ENCODE measurements around the gene MPI.

The MPI gene

GRCh38 chr15:74873036-74873755 lies 16.6 kb upstream of the MPI start, which contains the start of gene SCAMP2 (continued):
- TF ChIP-seq, protein P1, sequence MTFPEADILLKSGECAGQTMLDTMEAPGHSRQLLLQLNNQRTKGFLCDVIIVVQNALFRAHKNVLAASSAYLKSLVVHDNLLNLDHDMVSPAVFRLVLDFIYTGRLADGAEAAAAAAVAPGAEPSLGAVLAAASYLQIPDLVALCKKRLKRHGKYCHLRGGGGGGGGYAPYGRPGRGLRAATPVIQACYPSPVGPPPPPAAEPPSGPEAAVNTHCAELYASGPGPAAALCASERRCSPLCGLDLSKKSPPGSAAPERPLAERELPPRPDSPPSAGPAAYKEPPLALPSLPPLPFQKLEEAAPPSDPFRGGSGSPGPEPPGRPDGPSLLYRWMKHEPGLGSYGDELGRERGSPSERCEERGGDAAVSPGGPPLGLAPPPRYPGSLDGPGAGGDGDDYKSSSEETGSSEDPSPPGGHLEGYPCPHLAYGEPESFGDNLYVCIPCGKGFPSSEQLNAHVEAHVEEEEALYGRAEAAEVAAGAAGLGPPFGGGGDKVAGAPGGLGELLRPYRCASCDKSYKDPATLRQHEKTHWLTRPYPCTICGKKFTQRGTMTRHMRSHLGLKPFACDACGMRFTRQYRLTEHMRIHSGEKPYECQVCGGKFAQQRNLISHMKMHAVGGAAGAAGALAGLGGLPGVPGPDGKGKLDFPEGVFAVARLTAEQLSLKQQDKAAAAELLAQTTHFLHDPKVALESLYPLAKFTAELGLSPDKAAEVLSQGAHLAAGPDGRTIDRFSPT (tag by site-specific recombination; IDR thresholded peaks at IDR 0.05), result no peak
- TF ChIP-seq, protein P2, sequence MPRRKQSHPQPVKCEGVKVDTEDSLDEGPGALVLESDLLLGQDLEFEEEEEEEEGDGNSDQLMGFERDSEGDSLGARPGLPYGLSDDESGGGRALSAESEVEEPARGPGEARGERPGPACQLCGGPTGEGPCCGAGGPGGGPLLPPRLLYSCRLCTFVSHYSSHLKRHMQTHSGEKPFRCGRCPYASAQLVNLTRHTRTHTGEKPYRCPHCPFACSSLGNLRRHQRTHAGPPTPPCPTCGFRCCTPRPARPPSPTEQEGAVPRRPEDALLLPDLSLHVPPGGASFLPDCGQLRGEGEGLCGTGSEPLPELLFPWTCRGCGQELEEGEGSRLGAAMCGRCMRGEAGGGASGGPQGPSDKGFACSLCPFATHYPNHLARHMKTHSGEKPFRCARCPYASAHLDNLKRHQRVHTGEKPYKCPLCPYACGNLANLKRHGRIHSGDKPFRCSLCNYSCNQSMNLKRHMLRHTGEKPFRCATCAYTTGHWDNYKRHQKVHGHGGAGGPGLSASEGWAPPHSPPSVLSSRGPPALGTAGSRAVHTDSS (tag by site-specific recombination; IDR thresholded peaks at IDR 0.05), result no peak
- peak; percentile 92 for TF ChIP-seq ZBTB7A (tag by site-specific recombination; IDR thresholded peaks at IDR 0.05; ENCODE audit: low read depth)
- TF ChIP-seq ZSCAN23 (tag by site-specific recombination; IDR thresholded peaks at IDR 0.05), result no peak
- TF ChIP-seq ZNF223 (tag by site-specific recombination; IDR thresholded peaks at IDR 0.05), result no peak
- TF ChIP-seq ZNF19 (tag by site-specific recombination; IDR thresholded peaks at IDR 0.05; ENCODE audit: low read depth), result no peak
- no peak for TF ChIP-seq ZNF792 (tag by site-specific recombination; IDR thresholded peaks at IDR 0.05)
- TF ChIP-seq BCL11A (tag by site-specific recombination; IDR thresholded peaks at IDR 0.05; ENCODE audit: low read depth), result no peak

DNA sequence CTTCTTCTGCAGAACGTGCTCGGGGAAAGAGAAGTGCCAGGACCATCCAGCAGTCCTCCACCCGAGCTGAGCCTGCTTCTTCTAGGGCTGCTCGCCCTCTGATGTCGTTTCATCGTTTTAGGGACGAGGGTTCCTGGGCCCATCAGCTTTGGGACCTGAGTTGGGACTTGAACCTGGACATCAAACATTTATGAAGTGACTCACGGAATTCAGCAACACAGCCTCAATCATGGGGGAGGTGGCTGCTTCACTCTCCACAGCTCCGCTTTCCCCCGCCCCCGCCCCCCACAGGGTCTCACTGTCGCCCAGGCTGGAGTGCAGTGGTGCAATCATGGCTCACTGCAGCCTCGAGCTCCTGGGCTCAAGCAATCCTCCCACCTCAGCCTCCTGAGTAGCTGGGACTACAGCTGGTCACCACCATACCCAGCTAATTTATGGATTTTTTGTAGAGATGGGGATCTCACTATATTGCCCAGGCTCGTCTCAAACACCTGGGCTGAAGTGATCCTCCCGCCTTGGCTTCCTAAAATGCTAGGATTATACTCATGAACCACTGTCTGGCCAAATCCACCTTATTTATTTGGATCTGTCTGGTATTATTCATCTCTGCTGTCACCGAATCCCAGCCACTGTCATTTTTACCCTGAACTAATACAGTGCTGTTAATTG lies 16.0 kb upstream of the MPI start:
- peak overlapping the region; percentile 96 for H3K4me3 ChIP-seq (ENCODE audit: low read depth, low read length)
- no peaks in the 10 kb centered on the region for H3K9me3 ChIP-seq (ENCODE audit: control insufficient read depth, insufficient read depth, low read depth, low read length)
- H3K27ac ChIP-seq (ENCODE audit: extremely low read depth, low read depth, low read length), result peak overlapping the region; percentile 46; the same call in 1 of the 2 replicates
- CTCF ChIA-PET, result interaction anchor here (0.6 to 1.4 kb wide), 4 partner anchors 8 to 239 kb away, joined by 3 to 4 read pairs (median 4); no protein-coding TSS in a partner anchor
- POLR2A ChIA-PET, result interaction anchor here (0.9 to 4.3 kb wide), 7 partner anchors 10 to 83 kb away, joined by 3 to 12 read pairs (median 5); partner anchors contain the start of genes FAM219B, MPI and RPP25
- H3K4me1 ChIP-seq (ENCODE audit: control insufficient read depth, insufficient read depth, low read length), result peaks cover 7% of the 10 kb centered on the region
- peaks cover 2 to 11% of the 10 kb centered on the region in 2 experiments; a peak in 2 of 3 replicates for H3K36me3 ChIP-seq (ENCODE audit: control insufficient read depth in 2 of 2, insufficient read depth in 1 of 2, low read length in 2 of 2)
- TF ChIP-seq ZNF184 (tag by site-specific recombination; IDR thresholded peaks at IDR 0.05) (0 out of 2 replicates have a peak, but pooled peaks have one; percentile 42), ZSCAN23 (tag by site-specific recombination; IDR thresholded peaks at IDR 0.05) (no peak), KLF16 (tag by site-specific recombination; IDR thresholded peaks at IDR 0.05) (no peak), ZNF2 (tag by site-specific recombination; IDR thresholded peaks at IDR 0.05) (peak; percentile 27; the same call in 1 of the 2 replicates), ZNF76 (tag by site-specific recombination; IDR thresholded peaks at IDR 0.05; ENCODE audit: borderline replicate concordance, low read depth) (no peak), ZNF391 (tag by site-specific recombination; IDR thresholded peaks at IDR 0.05; ENCODE audit: borderline replicate concordance, low read depth) (no peak; the same call in 1 of the 2 replicates), BCL11B (tag by site-specific recombination; IDR thresholded peaks at IDR 0.05; ENCODE audit: low read depth) (no peak), ZNF324 (tag by site-specific recombination; IDR thresholded peaks at IDR 0.05) (no peak), WT1 (tag by site-specific recombination; IDR thresholded peaks at IDR 0.05) (no peak), ZNF837 (tag by site-specific recombination; IDR thresholded peaks at IDR 0.05) (no peak), ZNF600 (tag by site-specific recombination; IDR thresholded peaks at IDR 0.05) (no peak), ZBTB48 (tag by site-specific recombination; IDR thresholded peaks at IDR 0.05) (peak; percentile 91), ZNF677 (tag by site-specific recombination; IDR thresholded peaks at IDR 0.05) (no peak)
- TF ChIP-seq, protein P3, sequence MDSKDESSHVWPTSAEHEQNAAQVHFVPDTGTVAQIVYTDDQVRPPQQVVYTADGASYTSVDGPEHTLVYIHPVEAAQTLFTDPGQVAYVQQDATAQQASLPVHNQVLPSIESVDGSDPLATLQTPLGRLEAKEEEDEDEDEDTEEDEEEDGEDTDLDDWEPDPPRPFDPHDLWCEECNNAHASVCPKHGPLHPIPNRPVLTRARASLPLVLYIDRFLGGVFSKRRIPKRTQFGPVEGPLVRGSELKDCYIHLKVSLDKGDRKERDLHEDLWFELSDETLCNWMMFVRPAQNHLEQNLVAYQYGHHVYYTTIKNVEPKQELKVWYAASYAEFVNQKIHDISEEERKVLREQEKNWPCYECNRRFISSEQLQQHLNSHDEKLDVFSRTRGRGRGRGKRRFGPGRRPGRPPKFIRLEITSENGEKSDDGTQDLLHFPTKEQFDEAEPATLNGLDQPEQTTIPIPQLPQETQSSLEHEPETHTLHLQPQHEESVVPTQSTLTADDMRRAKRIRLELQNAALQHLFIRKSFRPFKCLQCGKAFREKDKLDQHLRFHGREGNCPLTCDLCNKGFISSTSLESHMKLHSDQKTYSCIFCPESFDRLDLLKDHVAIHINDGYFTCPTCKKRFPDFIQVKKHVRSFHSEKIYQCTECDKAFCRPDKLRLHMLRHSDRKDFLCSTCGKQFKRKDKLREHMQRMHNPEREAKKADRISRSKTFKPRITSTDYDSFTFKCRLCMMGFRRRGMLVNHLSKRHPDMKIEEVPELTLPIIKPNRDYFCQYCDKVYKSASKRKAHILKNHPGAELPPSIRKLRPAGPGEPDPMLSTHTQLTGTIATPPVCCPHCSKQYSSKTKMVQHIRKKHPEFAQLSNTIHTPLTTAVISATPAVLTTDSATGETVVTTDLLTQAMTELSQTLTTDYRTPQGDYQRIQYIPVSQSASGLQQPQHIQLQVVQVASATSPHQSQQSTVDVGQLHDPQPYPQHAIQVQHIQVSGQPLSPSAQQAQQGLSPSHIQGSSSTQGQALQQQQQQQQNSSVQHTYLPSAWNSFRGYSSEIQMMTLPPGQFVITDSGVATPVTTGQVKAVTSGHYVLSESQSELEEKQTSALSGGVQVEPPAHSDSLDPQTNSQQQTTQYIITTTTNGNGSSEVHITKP (tag by site-specific recombination; IDR thresholded peaks at IDR 0.05), result peak; percentile 61; the same call in 1 of the 2 replicates
- TF ChIP-seq, protein P4, sequence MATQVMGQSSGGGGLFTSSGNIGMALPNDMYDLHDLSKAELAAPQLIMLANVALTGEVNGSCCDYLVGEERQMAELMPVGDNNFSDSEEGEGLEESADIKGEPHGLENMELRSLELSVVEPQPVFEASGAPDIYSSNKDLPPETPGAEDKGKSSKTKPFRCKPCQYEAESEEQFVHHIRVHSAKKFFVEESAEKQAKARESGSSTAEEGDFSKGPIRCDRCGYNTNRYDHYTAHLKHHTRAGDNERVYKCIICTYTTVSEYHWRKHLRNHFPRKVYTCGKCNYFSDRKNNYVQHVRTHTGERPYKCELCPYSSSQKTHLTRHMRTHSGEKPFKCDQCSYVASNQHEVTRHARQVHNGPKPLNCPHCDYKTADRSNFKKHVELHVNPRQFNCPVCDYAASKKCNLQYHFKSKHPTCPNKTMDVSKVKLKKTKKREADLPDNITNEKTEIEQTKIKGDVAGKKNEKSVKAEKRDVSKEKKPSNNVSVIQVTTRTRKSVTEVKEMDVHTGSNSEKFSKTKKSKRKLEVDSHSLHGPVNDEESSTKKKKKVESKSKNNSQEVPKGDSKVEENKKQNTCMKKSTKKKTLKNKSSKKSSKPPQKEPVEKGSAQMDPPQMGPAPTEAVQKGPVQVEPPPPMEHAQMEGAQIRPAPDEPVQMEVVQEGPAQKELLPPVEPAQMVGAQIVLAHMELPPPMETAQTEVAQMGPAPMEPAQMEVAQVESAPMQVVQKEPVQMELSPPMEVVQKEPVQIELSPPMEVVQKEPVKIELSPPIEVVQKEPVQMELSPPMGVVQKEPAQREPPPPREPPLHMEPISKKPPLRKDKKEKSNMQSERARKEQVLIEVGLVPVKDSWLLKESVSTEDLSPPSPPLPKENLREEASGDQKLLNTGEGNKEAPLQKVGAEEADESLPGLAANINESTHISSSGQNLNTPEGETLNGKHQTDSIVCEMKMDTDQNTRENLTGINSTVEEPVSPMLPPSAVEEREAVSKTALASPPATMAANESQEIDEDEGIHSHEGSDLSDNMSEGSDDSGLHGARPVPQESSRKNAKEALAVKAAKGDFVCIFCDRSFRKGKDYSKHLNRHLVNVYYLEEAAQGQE (tag by site-specific recombination; IDR thresholded peaks at IDR 0.05), result no peak
- TF ChIP-seq, protein P5, sequence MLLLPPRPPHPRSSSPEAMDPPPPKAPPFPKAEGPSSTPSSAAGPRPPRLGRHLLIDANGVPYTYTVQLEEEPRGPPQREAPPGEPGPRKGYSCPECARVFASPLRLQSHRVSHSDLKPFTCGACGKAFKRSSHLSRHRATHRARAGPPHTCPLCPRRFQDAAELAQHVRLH (tag by site-specific recombination; IDR thresholded peaks at IDR 0.05), result peak; percentile 13; the same call in 1 of the 2 replicates

Data from HEK293 (cell line).